WI38 (cell line): Measurements from ENCODE around the gene TOMM34.

ENCODE experiments used
- H3K4me3 ChIP-seq: 2 replicates; pipeline ENCODE4 v1.5.1; 2011; ENCODE audit warnings: low read depth, mild to moderate bottlenecking, control low read depth, low read length
- CTCF ChIP-seq: IDR thresholded peaks from 2 replicates; pipeline ENCODE4 v1.5.1; 2012; ENCODE audit warnings: low read depth, mild to moderate bottlenecking, control low read depth, low read length

Gene TOMM34

DNA sequence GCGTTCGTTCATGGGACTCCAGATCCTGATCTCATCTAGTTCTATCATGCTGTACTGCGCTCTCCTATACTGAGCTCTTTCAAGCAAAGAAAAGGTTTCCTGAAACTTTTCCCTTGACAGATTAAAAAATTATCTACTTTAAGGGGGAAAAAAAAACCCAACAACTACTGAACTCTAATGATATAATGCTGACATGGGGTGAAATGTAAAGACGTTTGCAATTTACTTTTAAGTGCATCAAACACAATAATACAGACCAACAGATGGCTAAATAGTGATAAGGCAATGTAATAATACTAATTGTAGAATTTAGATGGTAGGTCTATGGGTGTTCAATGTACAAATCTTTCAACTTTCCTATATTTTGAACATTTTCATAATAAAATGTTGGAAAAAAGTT is 16.4 kb downstream of the TOMM34 start:
- no peak overlapping the region for H3K4me3 ChIP-seq
- no peak for TF ChIP-seq CTCF

DNA sequence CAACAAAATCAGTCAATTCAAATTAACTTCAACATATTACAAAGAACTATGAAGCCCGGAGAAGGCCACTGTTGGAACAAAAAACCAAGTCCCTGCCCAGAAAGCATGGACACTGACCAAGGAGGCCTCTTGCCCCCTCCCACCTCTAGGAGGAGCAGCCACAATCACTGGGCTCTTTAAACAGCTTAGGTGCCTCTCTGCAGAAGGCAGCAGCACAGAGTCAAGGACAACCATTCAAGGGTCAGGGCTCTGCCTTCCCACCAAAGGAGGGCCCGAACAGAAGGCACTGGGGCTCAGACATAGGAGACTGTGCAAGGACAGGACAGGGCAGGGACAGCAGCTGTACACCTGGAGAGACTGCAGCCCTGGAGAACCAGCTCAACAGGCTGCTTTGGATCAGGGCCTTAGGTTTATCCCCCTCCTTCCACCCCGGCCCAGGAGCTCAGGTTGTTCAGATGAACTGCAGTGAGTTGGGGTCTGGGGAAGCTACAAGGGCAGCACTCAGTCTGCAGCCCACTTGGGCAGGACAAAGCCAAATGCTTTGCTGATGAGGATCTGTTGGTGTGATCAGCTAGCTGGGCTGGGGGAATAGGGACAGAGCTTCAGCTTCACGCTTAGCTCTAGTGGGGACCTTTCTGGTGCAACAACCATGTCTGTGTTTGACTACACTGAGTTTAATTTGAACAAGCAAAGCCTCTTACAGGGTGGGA is 17.8 kb downstream of the TOMM34 start:
- TF ChIP-seq CTCF: no peak

GRCh38 chr20:44941120-44941691 is 19.0 kb downstream of the TOMM34 start:
- no peak for TF ChIP-seq CTCF
- H3K4me3 ChIP-seq: no peak overlapping the region

More for the DNA sequence above, 17.8 kb downstream of the TOMM34 start:
- no peak overlapping the region for H3K4me3 ChIP-seq

DNA sequence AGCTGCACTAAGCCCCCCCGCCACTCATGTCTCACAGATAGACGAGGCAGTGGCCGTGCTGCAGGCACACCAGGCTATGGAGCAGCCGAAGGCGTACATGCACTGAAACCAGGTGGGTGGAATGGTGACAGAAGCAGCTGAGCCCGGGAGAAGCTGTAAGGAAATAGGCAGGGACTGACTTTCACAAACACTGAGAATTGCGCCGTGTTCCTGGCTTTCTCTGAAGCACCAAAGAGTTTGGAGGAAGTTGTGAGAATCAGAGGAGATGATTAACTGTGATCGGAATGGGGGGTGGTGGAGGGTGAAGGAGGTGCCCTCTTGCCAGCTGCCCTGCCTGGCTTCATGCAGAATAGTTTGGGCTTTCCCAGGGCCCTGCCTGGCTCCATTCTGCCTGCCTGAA is 21.6 kb downstream of the TOMM34 start:
- no peak overlapping the region for H3K4me3 ChIP-seq
- TF ChIP-seq CTCF: no peak

DNA sequence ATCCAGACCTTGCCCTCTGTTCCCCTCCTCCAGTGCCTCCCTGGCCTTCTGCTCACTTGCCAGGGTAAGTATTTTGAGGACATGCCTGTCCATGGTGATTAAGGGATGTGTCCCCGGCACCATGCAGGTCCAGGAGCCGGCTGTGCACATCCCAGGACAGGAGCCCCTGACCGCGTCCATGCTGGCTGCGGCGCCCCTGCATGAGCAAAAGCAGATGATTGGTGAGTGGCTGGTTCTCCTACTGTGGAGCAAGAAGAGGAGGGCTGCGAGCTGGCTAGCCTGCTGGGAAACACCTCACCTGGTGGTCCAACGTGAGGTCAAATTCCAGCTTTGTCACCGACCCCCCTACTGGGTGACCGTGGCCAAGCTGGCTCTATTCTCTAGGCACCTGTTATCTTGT is 23.7 kb downstream of the TOMM34 start:
- TF ChIP-seq CTCF: no peak
- no peak overlapping the region for H3K4me3 ChIP-seq

DNA sequence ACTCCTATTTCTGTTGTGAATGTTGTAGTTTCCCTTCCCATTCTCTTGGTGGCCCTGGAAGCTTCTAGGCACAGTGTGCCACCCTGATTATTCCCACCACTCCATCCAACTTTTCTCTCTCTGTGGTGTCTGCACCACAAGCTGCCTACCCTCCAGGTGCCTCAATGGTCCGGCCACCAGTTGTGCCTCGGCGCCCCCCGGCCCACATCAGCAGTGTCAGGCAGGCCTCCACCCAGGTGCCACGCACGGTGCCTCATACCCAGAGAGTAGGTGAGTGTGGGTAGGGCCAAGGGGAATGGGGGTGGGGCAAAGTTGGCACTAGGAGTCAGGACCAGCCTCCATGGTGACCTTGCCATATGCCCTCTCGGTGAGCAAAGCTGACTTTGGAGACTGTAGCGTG is 27.3 kb downstream of the TOMM34 start:
- no peak for TF ChIP-seq CTCF

DNA sequence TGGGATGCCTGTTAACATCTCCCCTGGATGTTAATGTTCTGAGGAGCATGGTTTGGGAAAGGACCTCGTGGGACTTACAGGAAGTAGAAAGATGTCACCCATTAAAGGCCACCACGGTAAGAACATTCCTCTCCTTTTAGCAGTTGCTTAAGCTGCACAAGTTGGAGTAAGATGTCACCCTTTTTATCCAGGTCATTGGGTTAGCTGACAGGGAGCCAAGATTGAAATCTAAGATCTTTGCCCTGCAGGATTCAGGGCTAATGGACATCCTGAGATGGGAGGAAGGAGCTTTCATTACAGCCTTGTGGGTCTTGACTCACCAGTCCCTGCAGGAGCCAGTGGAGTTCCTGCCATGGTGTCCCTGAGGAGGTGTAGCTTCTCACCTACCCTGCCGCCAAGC is 28.3 kb downstream of the TOMM34 start:
- no peak overlapping the region for H3K4me3 ChIP-seq
- TF ChIP-seq CTCF: no peak

More for the DNA sequence above, 27.3 kb downstream of the TOMM34 start:
- no peak overlapping the region for H3K4me3 ChIP-seq
